Epithelial cell of proximal tubule (primary cell): ENCODE data around the gene PSME2. TPM values are rescaled to one million over a fixed set of nuclear protein-coding genes. Genes with fewer than 3 reads are reported as not detected.

Experiments
- DNase-seq: peaks from one replicate; pipeline ENCODE4 v3.0.0-alpha.2; 2011; ENCODE audit warnings: low read depth
- H3K4me3 ChIP-seq: 2 replicates; pipeline ENCODE4 v1.5.1; 2011; ENCODE audit warnings: low read depth, mild to moderate bottlenecking, low read length
- CTCF ChIP-seq: conservative IDR thresholded peaks from 2 replicates; pipeline ENCODE4 v1.5.1; 2012; ENCODE audit warnings: low read depth, mild to moderate bottlenecking, low read length
- total RNA-seq: library from RNA; depleted of rRNA; stranded (reverse); fragments of >200 nt; gene quantifications from 2 replicates; pipeline ENCODE4 v1.2.3, GENCODE V29; 2015

PSME2 gene
- total RNA-seq, 1 donor from 2014 or later, result 156 TPM

GRCh38 chr14:24150993-24151392 is 4.6 kb upstream of the PSME2 start:
- TF ChIP-seq CTCF, result no peak
- no peak for DNase-seq
- no peak overlapping the region for H3K4me3 ChIP-seq

- no peak for DNase-seq
- H3K4me3 ChIP-seq, result no peak overlapping the region
- TF ChIP-seq CTCF, result no peak
Measured at GRCh38 chr14:24150567-24150966, 4.2 kb upstream of the PSME2 start.

GRCh38 chr14:24150061-24150460 is 3.7 kb upstream of the PSME2 start:
- no peak overlapping the region for H3K4me3 ChIP-seq
- TF ChIP-seq CTCF, result no peak
- DNase-seq, result no peak

GRCh38 chr14:24149302-24149969 is 3.0 kb upstream of the PSME2 start:
- no peak for DNase-seq
- TF ChIP-seq CTCF, result no peak
- H3K4me3 ChIP-seq, result no peak overlapping the region

- H3K4me3 ChIP-seq, result peak overlapping the region; percentile 94
- TF ChIP-seq CTCF, result no peak
- DNase-seq, result no peak
Measured at GRCh38 chr14:24147761-24148428, 1.5 kb upstream of the PSME2 start.

- DNase-seq, result peak; percentile 77
- H3K4me3 ChIP-seq, result peak within 1 kb of the TSS; percentile 94
- no peak for TF ChIP-seq CTCF
Measured at GRCh38 chr14:24146978-24147760, 759 bp upstream of the PSME2 start, which contains the start of gene RNF31. Gene RNF31 (plus strand): TSS chr14:24147498. CDS start chr14:24147699, 201 bp downstream.
